NCI-H226 (cell line): ENCODE results near the gene APOL2.
A peak's percentile ranks its signal among the peaks of the same experiment; 100 is the strongest.
"Not testable (repeated sequence)": the region's sequence is repeated elsewhere in the genome, so short reads cannot be mapped to it uniquely, and the experiment has no call there.

Experiments
- DNase-seq: peaks from one replicate; pipeline ENCODE4 v3.0.0-alpha.2; 2015

APOL2 gene, protein sequence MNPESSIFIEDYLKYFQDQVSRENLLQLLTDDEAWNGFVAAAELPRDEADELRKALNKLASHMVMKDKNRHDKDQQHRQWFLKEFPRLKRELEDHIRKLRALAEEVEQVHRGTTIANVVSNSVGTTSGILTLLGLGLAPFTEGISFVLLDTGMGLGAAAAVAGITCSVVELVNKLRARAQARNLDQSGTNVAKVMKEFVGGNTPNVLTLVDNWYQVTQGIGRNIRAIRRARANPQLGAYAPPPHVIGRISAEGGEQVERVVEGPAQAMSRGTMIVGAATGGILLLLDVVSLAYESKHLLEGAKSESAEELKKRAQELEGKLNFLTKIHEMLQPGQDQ

DNA sequence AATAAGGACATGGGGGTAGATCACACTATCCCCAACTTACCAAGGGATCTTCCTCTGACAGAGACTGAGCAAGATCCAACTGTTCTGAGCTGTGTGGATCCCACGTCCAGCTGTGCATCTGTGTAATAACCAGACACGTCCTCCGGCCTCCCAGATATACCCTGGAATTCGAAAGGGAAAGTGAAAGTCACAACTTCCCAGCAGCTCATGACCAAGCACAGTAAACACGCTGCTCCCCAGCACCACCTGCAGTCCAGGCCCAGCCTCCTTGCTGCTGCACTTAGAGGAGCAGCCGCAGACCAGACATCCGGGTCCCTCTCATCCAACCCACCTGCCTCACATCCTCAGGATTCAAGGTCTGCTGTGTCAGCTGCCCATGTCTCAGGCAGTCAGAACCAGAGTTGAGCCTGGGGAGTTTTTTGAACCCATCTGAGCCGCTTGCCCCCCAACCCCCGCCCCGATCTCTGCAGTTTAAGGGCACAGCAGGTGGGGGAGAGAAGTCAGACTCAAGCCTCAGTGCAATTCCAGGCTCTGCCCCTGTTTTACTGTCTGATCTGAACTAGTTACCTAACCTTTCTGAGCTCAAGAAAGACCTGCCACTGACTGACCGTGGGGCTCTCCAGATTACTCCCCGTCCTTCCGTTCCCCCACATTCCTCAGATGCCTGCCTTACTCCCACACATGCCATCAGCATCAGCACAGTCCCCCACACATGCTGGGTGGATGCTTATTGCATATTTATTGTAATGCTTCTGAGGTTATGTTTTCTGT lies at the start of gene APOL2:
TSS of gene APOL2 (minus strand) at position 127 of the 771 bp plus-strand sequence. CDS start 6,365 bp downstream, outside the sequence.
- peak; percentile 85 for DNase-seq

DNA sequence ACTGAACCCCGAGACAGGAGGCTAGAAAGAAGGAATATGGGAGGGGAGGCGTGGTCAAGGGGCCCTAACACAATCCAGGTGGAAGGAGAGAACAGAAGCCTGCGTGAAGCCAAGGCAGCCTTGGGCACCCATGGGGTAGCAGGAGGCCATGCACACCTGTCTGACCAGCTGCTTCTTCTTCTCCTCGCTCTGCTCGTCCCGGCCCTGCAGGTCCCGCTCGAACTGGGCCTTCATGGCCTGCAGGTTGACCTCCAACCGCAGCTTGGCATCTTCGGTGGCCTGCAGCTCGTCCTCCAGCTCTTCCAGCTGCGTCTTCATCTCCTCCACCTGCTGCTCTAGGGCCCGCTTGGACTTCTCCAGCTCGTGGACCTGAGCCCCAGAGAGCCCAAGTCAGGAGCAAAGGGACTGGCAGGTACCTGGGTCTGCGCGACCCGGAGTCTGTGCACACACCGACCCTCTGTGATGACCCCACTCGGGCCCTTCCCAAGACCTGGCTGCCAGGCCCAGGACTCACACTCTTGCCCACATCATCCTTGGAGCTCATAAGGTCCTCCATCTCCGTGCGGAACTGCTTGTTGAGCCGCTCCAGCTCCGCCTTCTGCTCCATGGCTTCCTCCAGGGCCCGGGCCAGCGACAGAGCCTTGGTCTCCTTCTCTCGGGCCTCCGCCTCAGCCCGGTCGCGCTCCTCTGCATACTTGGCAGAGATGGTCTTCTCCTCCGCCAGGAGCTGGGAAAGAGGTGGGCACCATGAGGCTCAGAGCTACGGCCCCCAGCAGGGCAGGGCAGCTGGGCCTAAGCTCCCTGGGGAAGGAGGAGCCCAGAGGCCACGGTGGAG lies 49.5 kb upstream of the APOL2 start:
- no peak for DNase-seq

GRCh38 chr22:36287881-36288515 lies 48.7 kb upstream of the APOL2 start:
- no peak for DNase-seq

GRCh38 chr22:36286096-36286957 lies 47.0 kb upstream of the APOL2 start:
- peak; percentile 6 for DNase-seq

DNA sequence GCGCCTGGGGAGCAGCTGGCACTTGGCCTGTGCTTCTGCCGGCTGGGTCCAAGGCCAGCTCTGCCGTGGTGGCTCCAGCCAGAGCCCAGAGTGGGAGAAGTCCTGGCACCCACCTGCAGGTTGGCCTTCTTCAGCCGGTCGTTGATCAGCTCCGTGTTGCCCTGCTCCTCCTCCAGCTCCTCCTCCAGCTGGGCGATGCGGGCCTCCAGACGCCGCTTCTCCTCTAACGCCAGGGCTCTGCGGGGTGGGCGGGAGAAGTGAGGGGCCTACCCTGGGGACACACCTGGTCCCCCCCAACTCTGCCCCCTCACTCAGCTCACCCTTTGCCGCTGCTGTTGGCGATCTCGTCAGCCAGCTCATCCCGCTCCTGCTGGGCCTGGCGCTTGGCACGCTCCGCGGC lies 46.2 kb upstream of the APOL2 start:
- DNase-seq: no peak

DNA sequence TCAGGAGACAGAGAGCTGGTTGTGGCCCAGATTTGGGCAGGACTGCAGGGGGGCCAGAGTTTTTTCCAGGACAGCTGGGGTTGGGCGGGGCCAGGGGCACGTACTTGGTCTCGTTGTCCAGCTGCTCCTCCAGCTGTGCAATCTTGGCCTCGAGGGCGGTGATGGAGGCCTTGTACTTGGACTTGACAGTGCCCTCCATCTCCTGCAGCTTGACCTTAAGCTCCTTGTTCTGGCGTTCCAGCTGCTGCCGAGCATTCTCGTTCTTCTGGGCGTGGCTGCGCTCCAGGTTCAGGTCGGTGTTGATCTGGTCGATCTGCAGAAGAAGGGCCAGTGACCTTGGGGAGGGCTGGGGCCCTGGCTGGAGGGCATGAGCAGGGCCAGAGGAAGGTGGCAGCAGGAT lies 45.7 kb upstream of the APOL2 start:
- DNase-seq: no peak

- DNase-seq: no peak
These were observed 44.8 kb upstream of the APOL2 start for GRCh38 chr22:36284171-36284571.

DNA sequence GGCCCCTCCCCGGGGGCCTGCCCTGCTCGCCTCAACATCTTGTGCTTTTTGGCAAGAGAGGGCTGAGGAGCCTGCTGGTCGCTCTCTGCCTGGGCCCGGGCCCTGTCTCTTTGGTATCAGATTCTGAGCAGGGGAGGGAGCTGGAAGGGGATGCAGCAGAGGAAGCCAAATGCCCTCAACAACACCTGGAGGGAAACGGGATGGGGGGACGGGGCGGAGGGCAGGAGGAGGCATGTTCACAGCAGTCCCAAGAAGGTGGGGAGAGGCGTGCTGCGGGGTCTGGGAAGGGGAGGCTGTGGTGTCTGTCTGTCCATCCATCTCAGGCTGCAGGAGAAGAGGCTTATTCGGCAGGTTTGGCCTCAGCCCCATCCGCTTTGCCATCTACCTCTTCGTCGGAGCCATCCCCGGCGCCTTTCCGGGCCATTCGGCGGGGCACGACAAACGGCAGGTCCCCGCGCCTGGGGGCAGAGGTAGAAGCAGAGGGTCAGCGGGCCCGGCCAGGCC lies 43.1 kb upstream of the APOL2 start:
- no peak for DNase-seq

DNA sequence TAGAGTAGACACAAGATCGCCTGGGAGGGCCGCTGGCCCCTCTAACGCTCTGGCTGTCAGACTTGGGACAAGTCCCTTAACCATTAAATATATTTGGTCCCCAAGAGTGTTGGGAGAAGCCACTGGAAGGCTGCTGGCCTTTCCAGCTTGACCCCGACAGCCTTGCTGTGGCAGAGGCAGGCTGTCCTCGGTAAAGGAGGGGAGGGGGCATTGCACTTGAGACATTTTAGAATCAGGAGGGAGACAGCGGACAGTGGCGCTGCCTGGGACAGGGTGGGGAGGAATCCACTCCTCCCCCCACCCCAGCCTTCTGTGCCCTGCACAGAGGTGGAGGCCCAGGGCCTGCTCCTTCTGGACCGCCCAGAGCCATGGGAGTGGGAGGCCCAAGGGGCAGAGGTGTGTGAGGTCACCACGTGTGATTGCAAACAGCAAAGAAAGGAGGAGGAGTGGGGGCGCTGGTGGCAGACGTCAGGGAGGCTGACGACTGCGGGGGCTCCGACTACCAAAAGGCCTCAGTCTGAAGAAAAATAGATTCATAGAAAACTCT lies 42.5 kb upstream of the APOL2 start:
- no peak for DNase-seq

- no peak for DNase-seq
These were observed 41.1 kb upstream of the APOL2 start for GRCh38 chr22:36280379-36280778.

DNA sequence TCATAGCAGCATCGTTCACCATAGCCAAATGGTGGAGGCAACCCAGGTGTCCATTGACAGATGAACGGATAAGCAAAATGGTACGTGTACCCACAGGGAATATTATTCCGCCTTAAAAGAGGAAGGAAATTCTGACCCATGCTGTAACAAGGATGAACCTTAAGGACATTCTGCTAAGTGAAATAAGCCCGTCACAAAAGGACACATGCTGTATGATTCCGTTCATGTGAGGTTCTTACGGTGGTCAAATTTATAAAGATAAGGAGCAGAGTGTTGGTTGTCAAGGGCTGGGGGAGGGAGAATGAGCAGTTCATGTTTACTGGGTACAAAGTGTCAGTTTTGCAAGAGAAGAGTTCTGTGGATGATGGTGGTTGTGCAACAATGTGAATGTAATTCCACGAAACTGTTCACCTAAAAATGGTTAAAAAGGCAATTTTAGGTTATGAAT lies 39.9 kb upstream of the APOL2 start:
- DNase-seq: no peak

DNA sequence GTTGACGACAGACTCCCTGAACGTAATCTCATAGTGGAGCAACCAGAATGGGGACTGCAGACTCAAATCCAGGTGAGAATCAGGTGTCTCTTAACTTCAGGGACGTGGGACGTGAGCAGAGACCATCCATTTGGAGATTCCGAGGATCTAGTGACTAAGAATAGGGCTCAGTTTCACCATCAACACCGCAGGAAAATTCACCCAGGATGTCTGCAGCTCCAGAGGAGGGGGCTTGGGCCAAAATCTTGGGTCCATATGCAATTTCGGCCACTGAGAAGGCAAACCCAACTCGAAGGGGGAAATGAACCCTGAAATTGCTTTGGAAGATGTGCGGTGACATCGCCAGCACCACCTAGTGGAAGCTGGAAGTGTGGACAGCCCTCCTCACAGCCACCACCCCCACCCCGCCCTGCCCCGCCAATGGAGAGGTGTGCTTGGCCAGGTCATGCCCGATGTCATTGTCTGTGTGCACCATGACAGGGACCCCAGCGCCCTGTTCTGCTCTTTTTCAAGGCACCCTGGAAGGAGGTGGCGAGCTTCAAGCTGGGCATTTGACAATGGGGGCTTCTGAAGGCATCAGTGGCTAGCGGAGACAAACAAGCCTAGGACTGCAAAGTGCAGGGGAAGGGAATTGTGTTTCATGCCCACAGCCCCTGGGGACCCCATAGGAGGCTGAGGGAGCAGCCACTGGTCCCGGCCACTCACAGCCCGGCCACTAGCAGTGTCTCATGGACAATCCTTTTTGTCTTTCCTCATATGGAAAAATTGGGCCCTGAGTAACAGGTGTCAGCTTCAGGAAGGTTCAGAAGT lies 38.4 kb upstream of the APOL2 start:
- no peak for DNase-seq

DNA sequence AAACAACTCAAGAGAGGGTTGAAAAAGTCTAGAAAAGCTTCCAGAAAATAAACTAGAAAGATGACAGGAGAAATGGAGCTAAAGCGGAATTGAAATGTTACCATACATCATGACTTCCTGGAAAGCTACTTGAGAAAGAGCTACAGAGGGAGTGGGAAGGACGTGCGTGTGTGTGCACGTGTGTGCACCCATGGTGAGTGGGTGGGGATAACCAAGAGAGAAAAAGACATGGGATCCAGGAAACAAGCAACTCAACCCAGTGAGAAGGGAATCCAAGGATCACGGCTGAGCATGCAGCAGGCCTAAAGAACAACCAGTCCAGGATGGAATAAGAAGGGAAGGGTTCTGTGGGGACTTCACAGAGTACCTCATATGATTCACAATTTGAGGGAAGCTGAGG lies 35.2 kb upstream of the APOL2 start:
- no peak for DNase-seq

DNA sequence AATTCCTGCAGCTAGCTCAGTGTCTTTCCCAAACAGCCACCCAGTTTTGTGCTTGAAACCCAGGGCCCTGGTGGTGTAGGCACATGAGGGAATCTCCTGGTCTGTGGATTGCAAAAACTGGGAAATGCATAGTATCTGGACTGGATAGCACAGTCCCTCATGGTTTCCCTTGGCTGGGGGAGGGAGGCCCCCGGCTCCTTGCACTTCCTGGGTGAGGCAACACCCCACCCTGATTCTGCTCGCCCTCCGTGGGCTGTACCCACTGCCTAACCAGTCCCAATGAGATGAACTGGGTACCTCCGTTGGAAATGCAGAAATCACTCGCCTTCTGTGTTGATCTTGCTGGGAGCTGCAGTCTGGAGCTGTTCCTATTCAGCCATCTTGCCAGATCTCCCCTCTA lies 32.6 kb upstream of the APOL2 start:
- DNase-seq: not testable (repeated sequence)

GRCh38 chr22:36271231-36271630 lies 31.9 kb upstream of the APOL2 start:
- DNase-seq: not testable (repeated sequence)

DNA sequence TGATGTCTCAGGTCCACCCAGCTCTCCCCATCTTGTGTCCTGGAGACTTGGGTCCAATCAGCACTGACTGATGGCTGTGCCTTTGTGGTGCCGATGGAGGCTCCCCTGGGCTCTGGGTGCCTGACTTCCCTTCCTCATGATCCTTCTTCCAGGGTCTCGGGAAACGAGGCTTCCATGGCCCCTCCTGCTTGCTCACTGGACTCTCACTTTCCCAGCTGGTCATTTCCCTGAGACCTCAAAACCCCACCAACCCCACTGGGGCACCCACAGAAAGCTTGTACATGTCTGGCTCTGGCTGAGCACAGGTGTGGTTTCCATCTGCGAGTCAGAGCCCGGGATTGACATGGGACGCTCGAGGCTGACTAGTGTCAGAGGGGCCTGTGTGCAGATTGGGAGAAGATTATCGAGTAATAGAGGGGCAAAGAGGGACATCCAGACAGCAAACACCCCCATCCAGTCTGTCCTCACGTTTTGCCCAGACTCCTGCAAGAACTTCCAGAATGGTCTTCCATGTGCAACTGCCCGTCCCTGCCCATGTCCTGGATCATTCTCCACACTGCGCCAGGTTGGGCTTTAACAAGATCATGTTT lies 28.7 kb upstream of the APOL2 start:
- no peak for DNase-seq

DNA sequence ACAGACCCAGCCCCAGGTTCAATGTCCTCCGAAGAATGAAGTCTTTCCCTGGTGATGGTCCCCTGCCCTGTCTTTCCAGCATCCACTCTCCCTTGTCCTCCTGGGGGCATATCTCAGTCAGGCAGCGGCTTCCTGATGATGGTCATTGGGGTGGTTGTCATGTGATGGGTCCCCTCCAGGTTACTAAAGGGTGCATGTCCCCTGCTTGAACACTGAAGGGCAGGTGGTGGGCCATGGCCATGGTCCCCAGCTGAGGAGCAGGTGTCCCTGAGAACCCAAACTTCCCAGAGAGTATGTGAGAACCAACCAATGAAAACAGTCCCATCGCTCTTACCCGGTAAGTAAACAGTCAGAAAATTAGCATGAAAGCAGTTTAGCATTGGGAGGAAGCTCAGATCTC lies 27.7 kb upstream of the APOL2 start:
- no peak for DNase-seq

DNA sequence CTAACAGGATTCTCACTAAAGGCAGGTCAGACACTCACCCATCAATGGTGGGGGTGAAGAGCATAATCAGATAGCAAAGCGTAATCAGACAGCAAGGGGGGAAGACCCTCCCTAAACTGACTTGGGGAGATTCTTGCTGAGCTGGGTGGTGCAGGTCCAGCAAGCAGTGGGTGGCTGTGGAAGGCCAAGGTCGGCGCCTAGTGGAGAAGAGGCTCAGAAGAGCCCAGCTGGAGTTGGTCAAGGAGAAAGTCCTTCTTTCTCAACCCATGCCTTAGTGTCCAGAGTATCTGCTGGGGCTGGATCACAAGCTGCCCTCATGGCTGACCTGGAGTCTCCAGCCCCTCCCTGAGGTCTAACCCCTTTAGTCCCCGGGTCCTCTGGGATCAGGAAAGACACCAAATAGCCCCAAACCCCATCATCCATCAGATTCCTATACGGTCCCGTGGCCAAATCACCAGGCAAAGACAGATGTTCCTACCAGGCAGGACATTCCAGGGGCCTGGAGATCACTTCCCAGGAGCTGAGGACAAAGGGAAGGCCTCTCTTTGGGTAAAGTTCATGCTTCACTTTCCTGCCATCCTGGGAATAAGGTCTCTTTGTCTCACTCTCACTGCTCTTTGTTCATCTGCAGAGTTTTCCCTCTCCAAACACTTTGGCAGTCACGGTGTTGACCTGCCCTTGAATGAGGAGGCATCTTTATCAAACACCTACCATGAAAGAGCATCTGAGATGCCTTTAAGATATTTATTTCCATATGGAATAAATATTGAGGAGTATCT lies 24.7 kb upstream of the APOL2 start:
- not testable (repeated sequence) for DNase-seq

DNA sequence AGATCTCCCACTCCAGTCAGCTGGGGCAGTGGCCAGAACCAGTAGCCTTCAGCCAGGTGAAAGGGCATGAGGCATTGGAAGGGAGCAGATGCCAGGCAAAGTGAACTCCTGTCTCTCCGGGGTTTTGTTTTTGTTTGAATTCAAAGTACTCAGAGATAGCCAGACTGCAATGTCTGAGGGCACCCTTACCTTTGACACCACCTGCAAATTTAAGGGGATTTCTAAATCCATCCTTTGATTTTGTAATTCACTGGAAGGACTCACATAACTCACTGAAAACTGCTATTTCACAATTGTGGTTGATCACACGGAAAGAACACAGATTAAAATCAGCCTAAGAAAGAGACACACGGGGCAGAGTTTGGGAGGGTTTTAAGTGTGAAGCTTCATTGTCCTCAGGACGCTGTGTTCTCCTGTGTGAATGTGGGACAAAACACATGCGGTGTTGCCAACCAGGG lies 23.9 kb upstream of the APOL2 start:
- not testable (repeated sequence) for DNase-seq
